Subcutaneous abdominal adipose tissue (tissue), 5 donors: Measurements from ENCODE around the gene PDE11A.
A peak's percentile ranks its signal among the peaks of the same experiment; 100 is the strongest.

ENCODE experiments used
- H3K27ac ChIP-seq: one replicate; pipeline ENCODE4 v1.7.0; 2013; ENCODE audit warnings: low read depth, mild to moderate bottlenecking, inconsistent platforms, low read length, moderate library complexity
- H3K27me3 ChIP-seq, 5 donors: one replicate each; pipeline ENCODE4 v1.7.0; 2013; ENCODE audit warnings: low read length in 5 of 5, inconsistent platforms in 1 of 5; ENCODE audit not compliant: control insufficient read depth in 5 of 5, insufficient read depth in 4 of 5
- H3K36me3 ChIP-seq, 5 donors: one replicate each; pipeline ENCODE4 v1.7.0; 2013; ENCODE audit warnings: low read length in 5 of 5; ENCODE audit not compliant: control insufficient read depth in 5 of 5, insufficient read depth in 5 of 5
- H3K4me1 ChIP-seq, 5 donors: one replicate each; pipeline ENCODE4 v1.7.0; 2013; ENCODE audit warnings: low read length in 5 of 5, mild to moderate bottlenecking in 3 of 5, moderate library complexity in 1 of 5; ENCODE audit not compliant: control insufficient read depth in 5 of 5, insufficient read depth in 5 of 5
- H3K4me3 ChIP-seq, 5 donors: one replicate each; pipeline ENCODE4 v1.7.0; 2013; ENCODE audit warnings: low read length in 5 of 5, low read depth in 1 of 5
- H3K9ac ChIP-seq, 5 donors: one replicate each; pipeline ENCODE4 v1.7.0; 2013; ENCODE audit warnings: low read length in 5 of 5, mild to moderate bottlenecking in 4 of 5, moderate library complexity in 3 of 5
- H3K9me3 ChIP-seq, 5 donors: one replicate each; pipeline ENCODE4 v1.7.0; 2013; ENCODE audit warnings: low read length in 5 of 5; ENCODE audit not compliant: control insufficient read depth in 5 of 5
- donor health status: healthy.
- donor health status: healthy.
- donor health status: healthy.
- donor health status: healthy.
- donor health status: healthy.

Gene PDE11A

GRCh38 chr2:177625744-177626650 is 446.6 kb downstream of the PDE11A start:
- Histone ChIP-seq H3K27me3 (peaks cover 0 to 6% (median 0%) of the 10 kb centered on the region in 5 donors), H3K36me3 (no peaks in the 10 kb centered on the region), H3K4me1 (peaks cover 0 to 28% (median 0%) of the 10 kb centered on the region in 5 donors), H3K27ac (no peak overlapping the region), H3K4me3 (no peak overlapping the region), H3K9me3 (no peaks in the 10 kb centered on the region), H3K9ac (no peak overlapping the region)

- no peaks in the 10 kb centered on the region for H3K36me3 ChIP-seq
- H3K4me1 ChIP-seq = peaks cover 0 to 41% (median 14%) of the 10 kb centered on the region in 5 donors
- no peak overlapping the region for H3K4me3 ChIP-seq
- no peak overlapping the region for H3K9ac ChIP-seq
- peak overlapping the region; percentile 42 for H3K27ac ChIP-seq
- H3K27me3 ChIP-seq = peaks cover 0 to 3% (median 0%) of the 10 kb centered on the region in 5 donors
- H3K9me3 ChIP-seq = no peaks in the 10 kb centered on the region
Measured at GRCh38 chr2:177622521-177622920, 450.1 kb downstream of the PDE11A start.

GRCh38 chr2:177619986-177620385 is 452.6 kb downstream of the PDE11A start:
- Histone ChIP-seq H3K4me1 (peaks cover 0 to 28% (median 14%) of the 10 kb centered on the region in 5 donors), H3K27ac (no peak overlapping the region), H3K36me3 (no peaks in the 10 kb centered on the region), H3K9me3 (no peaks in the 10 kb centered on the region), H3K4me3 (no peak overlapping the region), H3K9ac (no peak overlapping the region), H3K27me3 (no peaks in the 10 kb centered on the region)

GRCh38 chr2:177619461-177619860 is 453.1 kb downstream of the PDE11A start:
- peak overlapping the region; percentile 90 to 98 (median 96) for H3K4me3 ChIP-seq
- no peaks in the 10 kb centered on the region for H3K9me3 ChIP-seq
- H3K27me3 ChIP-seq = no peaks in the 10 kb centered on the region
- H3K9ac ChIP-seq = peak overlapping the region in 3 of 5 donors; percentile 88 to 95 (median 92)
- H3K27ac ChIP-seq = peak overlapping the region; percentile 95
- H3K4me1 ChIP-seq = peaks cover 0 to 28% (median 14%) of the 10 kb centered on the region in 5 donors
- H3K36me3 ChIP-seq = no peaks in the 10 kb centered on the region

- Histone ChIP-seq H3K9ac (peak overlapping the region; percentile 82 to 95 (median 92)), H3K9me3 (no peaks in the 10 kb centered on the region), H3K4me3 (peak overlapping the region; percentile 90 to 98 (median 96)), H3K27ac (peak overlapping the region; percentile 95), H3K4me1 (peaks cover 0 to 23% (median 14%) of the 10 kb centered on the region in 5 donors), H3K36me3 (no peaks in the 10 kb centered on the region), H3K27me3 (no peaks in the 10 kb centered on the region)
Measured at GRCh38 chr2:177618255-177619253, 454.0 kb downstream of the PDE11A start.

GRCh38 chr2:177617849-177618248 is 454.7 kb downstream of the PDE11A start:
- Histone ChIP-seq H3K27ac (peak overlapping the region; percentile 95), H3K27me3 (no peaks in the 10 kb centered on the region), H3K9me3 (no peaks in the 10 kb centered on the region), H3K9ac (peak overlapping the region in 3 of 5 donors; percentile 82 to 92 (median 88)), H3K4me3 (peak overlapping the region; percentile 71 to 98 (median 96)), H3K4me1 (peaks cover 0 to 22% (median 14%) of the 10 kb centered on the region in 5 donors), H3K36me3 (no peaks in the 10 kb centered on the region)

GRCh38 chr2:177616731-177617130 is 455.8 kb downstream of the PDE11A start:
- Histone ChIP-seq H3K9ac (no peak overlapping the region), H3K27ac (no peak overlapping the region), H3K9me3 (no peaks in the 10 kb centered on the region), H3K4me1 (peaks cover 0 to 15% (median 13%) of the 10 kb centered on the region in 5 donors), H3K36me3 (no peaks in the 10 kb centered on the region), H3K27me3 (no peaks in the 10 kb centered on the region), H3K4me3 (no peak overlapping the region)

- H3K27me3 ChIP-seq = no peaks in the 10 kb centered on the region
- no peaks in the 10 kb centered on the region for H3K36me3 ChIP-seq
- no peak overlapping the region for H3K4me3 ChIP-seq
- no peak overlapping the region for H3K9ac ChIP-seq
- H3K27ac ChIP-seq = no peak overlapping the region
- H3K4me1 ChIP-seq = peaks cover 0 to 15% (median 13%) of the 10 kb centered on the region in 5 donors
- no peaks in the 10 kb centered on the region for H3K9me3 ChIP-seq
Measured at GRCh38 chr2:177616066-177616465, 456.5 kb downstream of the PDE11A start.

GRCh38 chr2:177612659-177613058 is 459.9 kb downstream of the PDE11A start:
- Histone ChIP-seq H3K4me3 (no peak overlapping the region), H3K27me3 (no peaks in the 10 kb centered on the region), H3K9me3 (no peaks in the 10 kb centered on the region), H3K36me3 (no peaks in the 10 kb centered on the region), H3K9ac (no peak overlapping the region), H3K27ac (no peak overlapping the region), H3K4me1 (peaks cover 0 to under 1% (median under 1%) of the 10 kb centered on the region in 5 donors)
